ENCODE measurements around the gene SLAMF6.
"Not testable (repeated sequence)": the region's sequence is repeated elsewhere in the genome, so short reads cannot be mapped to it uniquely, and the experiment has no call there.

SLAMF6 gene

DNA sequence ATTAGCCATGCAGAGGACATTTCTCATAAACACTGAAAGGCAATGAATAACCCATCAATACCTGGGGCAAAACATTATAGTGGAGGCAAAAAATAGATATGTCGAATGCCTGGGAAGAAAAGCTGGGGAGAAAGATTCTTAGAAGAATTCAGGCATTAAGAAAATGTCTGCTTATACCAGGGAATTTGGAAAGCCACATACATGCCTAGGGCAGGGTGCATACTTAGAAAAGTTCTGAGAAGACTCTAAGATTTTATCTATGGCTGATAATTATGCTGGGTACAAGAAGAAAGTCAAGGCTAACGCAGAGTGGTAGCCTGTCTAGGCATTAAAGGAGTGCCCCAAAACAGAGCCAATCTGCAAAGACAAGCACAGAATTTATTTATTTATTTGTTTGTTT, 18.4 kb downstream of the SLAMF6 start:
- no peaks in the 10 kb centered on the region for H3K9me3 ChIP-seq
- H3K4me3 ChIP-seq (ENCODE audit: low read depth in 1 of 2, low read length in 1 of 2): no peak overlapping the region
- no peak overlapping the region for H3K27ac ChIP-seq
- TF ChIP-seq, protein P1, sequence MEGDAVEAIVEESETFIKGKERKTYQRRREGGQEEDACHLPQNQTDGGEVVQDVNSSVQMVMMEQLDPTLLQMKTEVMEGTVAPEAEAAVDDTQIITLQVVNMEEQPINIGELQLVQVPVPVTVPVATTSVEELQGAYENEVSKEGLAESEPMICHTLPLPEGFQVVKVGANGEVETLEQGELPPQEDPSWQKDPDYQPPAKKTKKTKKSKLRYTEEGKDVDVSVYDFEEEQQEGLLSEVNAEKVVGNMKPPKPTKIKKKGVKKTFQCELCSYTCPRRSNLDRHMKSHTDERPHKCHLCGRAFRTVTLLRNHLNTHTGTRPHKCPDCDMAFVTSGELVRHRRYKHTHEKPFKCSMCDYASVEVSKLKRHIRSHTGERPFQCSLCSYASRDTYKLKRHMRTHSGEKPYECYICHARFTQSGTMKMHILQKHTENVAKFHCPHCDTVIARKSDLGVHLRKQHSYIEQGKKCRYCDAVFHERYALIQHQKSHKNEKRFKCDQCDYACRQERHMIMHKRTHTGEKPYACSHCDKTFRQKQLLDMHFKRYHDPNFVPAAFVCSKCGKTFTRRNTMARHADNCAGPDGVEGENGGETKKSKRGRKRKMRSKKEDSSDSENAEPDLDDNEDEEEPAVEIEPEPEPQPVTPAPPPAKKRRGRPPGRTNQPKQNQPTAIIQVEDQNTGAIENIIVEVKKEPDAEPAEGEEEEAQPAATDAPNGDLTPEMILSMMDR (IDR thresholded peaks at IDR 0.05): no peak
- H3K36me3 ChIP-seq: no peaks in the 10 kb centered on the region
- H3K27me3 ChIP-seq: no peaks in the 10 kb centered on the region
- no peaks in the 10 kb centered on the region for H3K4me1 ChIP-seq (ENCODE audit: control insufficient read depth in 1 of 2, insufficient read depth in 1 of 2, low read depth in 1 of 2, low read length in 1 of 2)

DNA sequence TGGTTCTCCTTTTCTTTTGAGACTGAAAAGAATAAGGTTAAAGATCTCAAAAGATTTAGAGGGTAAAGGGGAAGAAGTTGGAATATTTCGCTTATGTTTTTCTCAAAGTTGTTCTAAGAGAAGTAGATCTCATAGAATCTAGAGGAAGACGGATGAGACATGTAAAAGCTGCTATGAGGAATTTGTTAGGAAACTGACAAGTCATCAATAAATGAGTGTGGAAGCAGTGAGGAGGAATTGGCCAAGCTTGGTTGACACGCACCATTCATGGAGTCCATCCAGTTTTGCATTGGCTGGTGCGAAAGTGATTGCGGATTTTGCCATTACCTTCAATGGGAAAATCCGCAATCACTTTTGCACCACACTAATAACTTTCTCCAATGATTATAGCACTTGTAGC, 20.0 kb downstream of the SLAMF6 start:
- Histone ChIP-seq H3K36me3 (no peaks in the 10 kb centered on the region), H3K27me3 (no peaks in the 10 kb centered on the region), H3K4me1 (ENCODE audit: control insufficient read depth in 1 of 2, insufficient read depth in 1 of 2, low read depth in 1 of 2, low read length in 1 of 2) (no peaks in the 10 kb centered on the region), H3K4me3 (ENCODE audit: low read depth in 1 of 2, low read length in 1 of 2) (no peak overlapping the region), H3K27ac (no peak overlapping the region), H3K9me3 (no peaks in the 10 kb centered on the region)
- TF ChIP-seq, protein P1 (IDR thresholded peaks at IDR 0.05): no peak

DNA sequence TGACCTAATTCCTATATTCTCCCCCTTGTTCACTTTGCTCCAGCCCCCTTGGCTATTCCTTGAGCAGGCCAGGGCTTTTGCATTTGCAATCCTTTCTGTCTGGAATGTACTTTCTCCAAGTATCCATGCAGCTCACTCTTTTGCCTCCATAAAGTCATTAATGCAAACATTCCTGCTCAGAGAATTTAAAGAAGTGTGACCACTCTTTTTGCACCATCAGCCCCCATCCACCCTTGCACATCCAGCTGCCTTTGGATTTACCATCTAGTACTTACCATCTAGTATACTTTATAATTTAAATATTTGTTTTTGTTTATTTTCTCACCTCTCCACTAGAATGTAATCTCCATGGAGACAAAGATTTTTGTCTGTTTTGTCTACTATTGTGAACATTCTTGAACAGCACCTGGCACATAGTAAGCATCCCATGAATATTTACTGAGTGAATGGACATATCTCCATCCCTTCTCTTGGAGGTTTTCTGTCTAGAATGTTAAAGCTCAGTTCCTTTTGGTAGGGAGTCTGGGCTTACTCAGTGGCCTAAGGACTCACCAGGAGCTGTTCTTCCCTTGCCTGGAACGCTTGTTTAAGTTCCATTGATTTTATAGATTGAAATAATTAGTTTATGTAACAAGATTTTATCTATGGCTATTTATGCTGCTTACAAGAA, 22.6 kb downstream of the SLAMF6 start:
- TF ChIP-seq, protein P1 (IDR thresholded peaks at IDR 0.05): no peak
- H3K9me3 ChIP-seq: no peaks in the 10 kb centered on the region
- H3K36me3 ChIP-seq: no peaks in the 10 kb centered on the region
- H3K4me1 ChIP-seq (ENCODE audit: control insufficient read depth in 1 of 2, insufficient read depth in 1 of 2, low read depth in 1 of 2, low read length in 1 of 2): no peaks in the 10 kb centered on the region
- no peak overlapping the region for H3K27ac ChIP-seq
- H3K4me3 ChIP-seq (ENCODE audit: low read depth in 1 of 2, low read length in 1 of 2): no peak overlapping the region
- no peaks in the 10 kb centered on the region for H3K27me3 ChIP-seq

DNA sequence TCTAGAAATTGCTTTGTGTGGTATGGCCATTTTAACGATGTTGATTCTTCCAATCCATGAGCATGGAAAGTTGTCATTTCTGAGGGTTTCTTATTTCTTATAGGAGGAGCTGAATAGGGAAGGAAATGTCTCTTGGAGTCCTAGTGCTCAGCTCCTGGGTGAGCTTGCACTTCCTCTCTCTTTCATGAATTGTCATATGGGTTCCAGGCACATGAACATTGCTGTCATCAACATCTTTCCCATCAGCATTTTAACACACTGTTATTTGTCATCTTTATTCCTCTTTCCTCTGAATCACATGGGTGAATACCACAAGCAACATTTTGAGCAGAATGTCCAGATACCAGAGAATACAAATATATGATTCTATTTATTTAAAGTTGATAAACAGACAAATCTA, 23.4 kb downstream of the SLAMF6 start:
- no peaks in the 10 kb centered on the region for H3K27me3 ChIP-seq
- no peak overlapping the region for H3K27ac ChIP-seq
- no peaks in the 10 kb centered on the region for H3K9me3 ChIP-seq
- H3K4me1 ChIP-seq (ENCODE audit: control insufficient read depth in 1 of 2, insufficient read depth in 1 of 2, low read depth in 1 of 2, low read length in 1 of 2): no peaks in the 10 kb centered on the region
- no peaks in the 10 kb centered on the region for H3K36me3 ChIP-seq
- no peak overlapping the region for H3K4me3 ChIP-seq (ENCODE audit: low read depth in 1 of 2, low read length in 1 of 2)
- TF ChIP-seq, protein P1 (IDR thresholded peaks at IDR 0.05): no peak

DNA sequence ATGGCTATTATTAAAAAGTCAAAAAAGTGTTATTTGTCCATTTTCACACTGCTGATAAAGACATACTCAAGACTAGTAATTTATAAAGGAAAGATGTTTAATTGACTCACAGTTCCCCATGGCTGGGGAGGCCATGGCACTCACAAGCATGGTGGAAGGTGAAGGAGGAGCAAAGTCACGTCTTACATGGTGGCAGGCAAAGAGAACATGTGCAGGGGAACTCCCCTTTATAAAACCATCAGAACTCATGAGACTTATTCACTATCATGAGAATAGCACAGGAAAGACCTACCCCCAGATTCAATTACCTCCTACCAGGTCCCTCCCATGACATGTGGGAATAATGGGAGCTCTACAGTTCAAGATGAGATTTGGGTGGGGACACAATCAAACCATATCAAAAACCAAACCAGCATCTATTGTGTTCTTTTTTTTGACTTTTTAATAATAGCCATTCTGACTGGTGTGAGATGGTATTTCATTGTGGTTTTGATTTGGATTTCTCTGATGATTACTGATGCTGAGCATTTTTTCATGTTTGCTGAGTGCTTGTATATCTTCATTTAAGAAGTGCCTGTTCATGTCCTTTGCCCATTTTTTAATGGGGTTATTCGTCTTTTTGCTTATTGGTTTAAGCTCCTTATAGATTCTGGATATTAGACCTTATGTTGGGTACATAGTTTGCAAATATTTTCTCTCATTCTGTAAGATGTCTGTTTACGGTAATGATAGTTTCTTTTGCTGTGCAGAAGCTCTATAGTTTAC, 24.6 kb downstream of the SLAMF6 start:
- H3K4me1 ChIP-seq (ENCODE audit: control insufficient read depth in 1 of 2, insufficient read depth in 1 of 2, low read depth in 1 of 2, low read length in 1 of 2); H3K4me3 ChIP-seq (ENCODE audit: low read depth in 1 of 2, low read length in 1 of 2); H3K27me3 ChIP-seq; H3K36me3 ChIP-seq; H3K27ac ChIP-seq; H3K9me3 ChIP-seq: not testable (repeated sequence)

DNA sequence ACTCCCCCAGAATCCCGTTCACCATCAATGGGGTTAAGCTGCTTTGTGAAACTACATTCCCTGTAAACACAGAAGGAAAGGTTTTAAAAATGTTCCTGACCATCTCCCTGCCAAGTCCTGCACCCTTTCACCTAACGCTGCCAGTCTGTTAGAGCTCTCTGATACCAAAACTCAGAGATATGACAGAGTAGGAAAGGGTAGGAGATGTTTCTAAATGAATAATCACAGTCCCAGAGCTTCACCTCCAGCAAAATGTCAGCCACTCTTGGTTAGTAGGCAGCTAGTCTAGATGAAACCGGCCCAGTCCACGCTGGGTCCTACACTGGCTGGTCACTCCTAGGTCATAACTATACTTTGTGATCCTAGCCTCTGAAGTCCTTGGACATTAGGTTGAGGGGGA, 26.7 kb downstream of the SLAMF6 start:
- Histone ChIP-seq H3K4me1 (ENCODE audit: control insufficient read depth in 1 of 2, insufficient read depth in 1 of 2, low read depth in 1 of 2, low read length in 1 of 2) (no peaks in the 10 kb centered on the region), H3K9me3 (no peaks in the 10 kb centered on the region), H3K27ac (no peak overlapping the region)

More for the DNA sequence above, 26.7 kb downstream of the SLAMF6 start:
- Histone ChIP-seq H3K4me3 (ENCODE audit: low read depth in 1 of 2, low read length in 1 of 2) (no peak overlapping the region), H3K36me3 (no peaks in the 10 kb centered on the region), H3K27me3 (no peaks in the 10 kb centered on the region)
- TF ChIP-seq, protein P1 (IDR thresholded peaks at IDR 0.05): no peak
